CD4-positive, CD25-positive, alpha-beta regulatory T cell (primary cell): ENCODE data around the gene INKA2. TPM values are rescaled to one million over a fixed set of nuclear protein-coding genes. Genes with fewer than 3 reads are reported as not detected.

Experiments used
- ATAC-seq, 2 donors: fragments of 150-1000 bp; cut with Tn5 transposase; one replicate each; pipeline ENCODE4 v1.10.0; 2021; ENCODE audit warnings: low read depth in 2 of 2, moderate number of reproducible peaks in 2 of 2, moderate library complexity in 1 of 2
- DNase-seq, 3 donors: peaks; one replicate each; pipeline versions ENCODE4 v3.0.0 to v3.0.0-alpha.2; 2012 to 2022; ENCODE audit warnings: mixed read lengths in 1 of 3
- H3K27ac ChIP-seq: one replicate; pipeline ENCODE4 v1.7.0; 2013; ENCODE audit warnings: mild to moderate bottlenecking, low read length; ENCODE audit not compliant: insufficient read depth, poor library complexity, severe bottlenecking
- H3K27me3 ChIP-seq: one replicate; pipeline ENCODE4 v1.7.0; 2013; ENCODE audit warnings: low read length; ENCODE audit not compliant: control insufficient read depth, insufficient read depth
- H3K36me3 ChIP-seq: one replicate; pipeline ENCODE4 v1.7.0; 2013; ENCODE audit warnings: mild to moderate bottlenecking, low read length, moderate library complexity; ENCODE audit not compliant: control insufficient read depth, insufficient read depth
- H3K4me1 ChIP-seq: 2 replicates; pipeline ENCODE4 v1.7.0; 2013; ENCODE audit warnings: mild to moderate bottlenecking, low read length; ENCODE audit not compliant: insufficient read depth, control insufficient read depth, poor library complexity, severe bottlenecking
- H3K4me3 ChIP-seq: one replicate; pipeline ENCODE4 v1.7.0; 2013; ENCODE audit warnings: low read depth, mild to moderate bottlenecking, low read length, moderate library complexity
- H3K9me3 ChIP-seq, 2 experiments: 1 replicate in 1 of 2; 2 replicates in 1 of 2; pipeline ENCODE4 v1.7.0; 2013; ENCODE audit warnings: low read length in 2 of 2, mild to moderate bottlenecking in 1 of 2, moderate library complexity in 1 of 2; ENCODE audit not compliant: control insufficient read depth in 2 of 2
- H3K27ac Mint-ChIP-seq, 3 donors: one replicate each; pipeline ENCODE4 v1.8.0; 2020 to 2022; ENCODE audit warnings: mild to moderate bottlenecking in 3 of 3, mixed read lengths in 3 of 3, moderate library complexity in 2 of 3
- H3K27me3 Mint-ChIP-seq: one replicate; pipeline ENCODE4 v1.8.0; 2022; ENCODE audit warnings: mild to moderate bottlenecking, mixed read lengths
- H3K36me3 Mint-ChIP-seq: one replicate; pipeline ENCODE4 v1.8.0; 2020; ENCODE audit warnings: mixed read lengths
- H3K4me1 Mint-ChIP-seq, 4 donors: one replicate each; pipeline ENCODE4 v1.8.0; 2020 to 2022; ENCODE audit warnings: mixed read lengths in 4 of 4, mild to moderate bottlenecking in 1 of 4
- H3K4me3 Mint-ChIP-seq, 4 donors: one replicate each; pipeline ENCODE4 v1.8.0; 2020 to 2022; ENCODE audit warnings: mild to moderate bottlenecking in 4 of 4, mixed read lengths in 4 of 4, moderate library complexity in 3 of 4
- H3K9me3 Mint-ChIP-seq, 7 donors: one replicate each; pipeline ENCODE4 v1.8.0; 2020 to 2022; ENCODE audit warnings: mixed read lengths in 7 of 7, mild to moderate bottlenecking in 3 of 7, moderate library complexity in 2 of 7
- polyA plus RNA-seq, 4 donors: library from polyadenylated mRNA; unstranded; fragments of 300-500 nt; fragmentation: Illumina TruSeq; gene quantifications; one replicate each; pipeline ENCODE4 v1.2.3, GENCODE V29; 2021
- total RNA-seq: library from RNA; stranded (reverse); gene quantifications from one replicate; pipeline ENCODE4 v1.2.3, GENCODE V29; 2022

The INKA2 gene
- total and polyA plus RNA-seq, 5 donors from 2014 or later: 0.31 TPM; not detected in 4

DNA sequence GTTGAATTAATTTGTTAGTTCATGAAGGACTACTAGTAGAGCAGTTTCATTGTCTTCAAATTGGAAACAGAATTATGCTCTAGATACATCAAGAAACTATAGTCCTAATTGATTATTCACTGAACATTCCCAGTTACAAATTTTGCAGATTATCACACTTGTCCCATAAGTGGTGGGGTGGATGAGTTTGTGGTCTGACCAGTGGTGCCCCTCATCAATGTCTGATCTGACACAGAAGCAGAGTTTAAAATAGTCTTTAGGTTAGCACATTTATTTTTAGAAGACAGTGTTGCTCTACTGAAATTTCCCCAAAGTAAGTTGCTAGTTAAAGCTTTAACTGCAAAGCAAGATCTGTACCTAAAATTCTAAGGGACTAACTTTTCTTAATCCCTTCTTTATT, 42.9 kb downstream of the INKA2 start:
- Histone ChIP-seq H3K36me3 (peaks cover 98% of the 10 kb centered on the region), H3K9me3 (no peaks in the 10 kb centered on the region), H3K27ac (peak overlapping the region; percentile 7), H3K27me3 (no peaks in the 10 kb centered on the region), H3K4me3 (no peak overlapping the region), H3K4me1 (no peaks in the 10 kb centered on the region)
- no peak overlapping the region for H3K4me3 Mint-ChIP-seq
- H3K27ac Mint-ChIP-seq: peak overlapping the region in 1 of 3 donors; percentile 49
- H3K27me3 Mint-ChIP-seq: no peaks in the 10 kb centered on the region
- H3K4me1 Mint-ChIP-seq: peaks cover 35 to 66% (median 45%) of the 10 kb centered on the region in 4 donors
- peaks cover 48% of the 10 kb centered on the region for H3K36me3 Mint-ChIP-seq
- peaks cover 0 to 2% (median 0%) of the 10 kb centered on the region in 7 donors for H3K9me3 Mint-ChIP-seq
- DNase-seq (no peak), ATAC-seq (no peak)

DNA sequence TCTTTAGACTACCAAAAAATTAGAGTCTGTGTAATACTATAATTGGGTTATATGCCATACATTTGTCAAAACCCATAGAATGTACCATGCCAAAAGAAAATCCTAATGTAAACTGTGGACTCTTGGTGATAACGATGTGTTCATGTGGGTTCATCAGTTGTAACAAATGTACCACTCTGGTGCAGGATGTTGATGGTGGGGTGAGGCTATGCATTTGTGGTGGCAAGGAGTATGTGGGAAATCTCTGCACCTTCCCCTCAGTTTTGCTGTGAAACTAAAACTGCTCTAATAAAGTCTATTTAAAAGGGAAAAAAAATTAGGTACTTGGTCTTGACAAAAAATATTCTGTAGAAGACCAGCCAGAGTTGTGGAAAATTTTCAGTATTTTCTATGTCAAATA, 43.4 kb downstream of the INKA2 start:
- H3K27ac ChIP-seq: peak overlapping the region; percentile 7
- ATAC-seq (no peak), DNase-seq (no peak)
- H3K27me3 Mint-ChIP-seq: no peaks in the 10 kb centered on the region
- H3K27ac Mint-ChIP-seq: peak overlapping the region in 1 of 3 donors; percentile 8
- peaks cover 2% of the 10 kb centered on the region for H3K4me1 ChIP-seq
- H3K4me3 ChIP-seq: no peak overlapping the region
- H3K9me3 ChIP-seq: no peaks in the 10 kb centered on the region
- peaks cover 35 to 66% (median 47%) of the 10 kb centered on the region in 4 donors for H3K4me1 Mint-ChIP-seq
- H3K36me3 Mint-ChIP-seq: peaks cover 44% of the 10 kb centered on the region
- H3K9me3 Mint-ChIP-seq: peaks cover 0 to 2% (median 0%) of the 10 kb centered on the region in 7 donors
- peaks cover 96% of the 10 kb centered on the region for H3K36me3 ChIP-seq
- no peaks in the 10 kb centered on the region for H3K27me3 ChIP-seq
- H3K4me3 Mint-ChIP-seq: no peak overlapping the region

DNA sequence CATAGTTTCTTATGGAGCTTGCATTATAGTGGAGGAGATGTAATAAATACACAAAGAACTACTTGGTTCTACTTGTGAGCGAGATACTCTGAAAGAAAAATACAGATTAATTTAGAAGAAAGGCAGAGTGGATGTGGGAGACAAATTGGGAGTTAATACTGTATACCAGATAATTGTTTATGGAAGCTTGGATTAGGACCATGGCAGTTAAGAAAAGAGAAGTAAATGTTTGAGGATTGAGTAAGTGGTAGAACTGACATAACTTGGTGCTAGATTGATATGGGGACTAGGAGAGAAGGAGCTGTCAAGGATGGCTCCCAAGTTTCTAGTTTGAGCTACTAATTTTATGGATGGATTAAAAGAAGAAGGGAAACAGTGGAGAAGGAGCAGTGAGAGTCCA, 47.3 kb downstream of the INKA2 start:
- peaks cover 0 to 2% (median 0%) of the 10 kb centered on the region in 7 donors for H3K9me3 Mint-ChIP-seq
- H3K27me3 Mint-ChIP-seq: no peaks in the 10 kb centered on the region
- Histone ChIP-seq H3K4me3 (peak overlapping the region; percentile 2), H3K27ac (no peak overlapping the region), H3K4me1 (peaks cover 13% of the 10 kb centered on the region), H3K36me3 (peaks cover 57% of the 10 kb centered on the region), H3K27me3 (no peaks in the 10 kb centered on the region), H3K9me3 (no peaks in the 10 kb centered on the region)
- H3K4me3 Mint-ChIP-seq: peak overlapping the region in 1 of 4 donors; percentile 1
- DNase-seq (no peak), ATAC-seq (no peak)
- H3K36me3 Mint-ChIP-seq: peaks cover 28% of the 10 kb centered on the region
- H3K27ac Mint-ChIP-seq: peak overlapping the region in 2 of 3 donors; percentile 19 to 59
- peaks cover 38 to 79% (median 70%) of the 10 kb centered on the region in 4 donors for H3K4me1 Mint-ChIP-seq

DNA sequence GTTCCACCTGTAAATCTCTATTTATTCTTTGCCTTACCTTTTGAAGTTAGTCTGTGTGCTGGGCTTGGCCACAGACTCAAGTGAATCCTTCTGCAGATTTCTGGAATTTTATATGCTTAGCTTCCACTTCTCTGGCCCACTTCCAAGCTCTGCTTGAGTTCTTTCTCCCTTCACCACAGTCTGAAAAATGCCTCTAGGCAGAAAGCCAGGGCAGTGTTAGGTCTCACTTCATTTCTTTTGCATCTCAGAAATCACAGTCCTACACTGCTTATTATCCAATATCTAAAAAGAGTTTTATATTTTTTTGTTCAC, 48.9 kb downstream of the INKA2 start:
- Mint-ChIP-seq H3K9me3 (peaks cover 0 to 2% (median 0%) of the 10 kb centered on the region in 7 donors), H3K27me3 (no peaks in the 10 kb centered on the region), H3K27ac (peak overlapping the region; percentile 6 to 82 (median 59)), H3K36me3 (peaks cover 27% of the 10 kb centered on the region), H3K4me3 (peak overlapping the region in 2 of 4 donors; percentile 1 to 40), H3K4me1 (peaks cover 38 to 80% (median 68%) of the 10 kb centered on the region in 4 donors)
- H3K36me3 ChIP-seq: peaks cover 41% of the 10 kb centered on the region
- peaks cover 13% of the 10 kb centered on the region for H3K4me1 ChIP-seq
- H3K27ac ChIP-seq: no peak overlapping the region
- ATAC-seq: no peak
- no peak for DNase-seq
- no peaks in the 10 kb centered on the region for H3K27me3 ChIP-seq
- peaks cover 0 to under 1% of the 10 kb centered on the region in 2 experiments for H3K9me3 ChIP-seq
- H3K4me3 ChIP-seq: no peak overlapping the region

Other genes with a start within 250 kb of the INKA2 start
- not detected for gene ADORA3, start 235.8 kb downstream of the INKA2 start, total RNA-seq
- not detected for gene ADORA3, start 235.8 kb downstream of the INKA2 start, polyA plus RNA-seq
- gene TMIGD3, start 235.8 kb downstream of the INKA2 start, total RNA-seq: not detected
- gene TMIGD3, start 235.8 kb downstream of the INKA2 start, polyA plus RNA-seq: not detected
- 143 TPM for gene RAP1A, start 119.6 kb downstream of the INKA2 start, total RNA-seq
- gene RAP1A, start 119.6 kb downstream of the INKA2 start, polyA plus RNA-seq: 10 to 100 TPM; 72.8 to 91.3 (median 78.2) TPM
- 16.0 TPM for gene DDX20, start 16.5 kb upstream of the INKA2 start, total RNA-seq
- gene DDX20, start 16.5 kb upstream of the INKA2 start, polyA plus RNA-seq: 10 to 100 TPM in 3 of 4 donors, 1 to 10 TPM in 1; 9.6 to 18.8 (median 14.8) TPM